Ishikawa (cell line): Measurements from ENCODE around the gene MLLT6.

Experiments used
- EP300 ChIP-seq: IDR thresholded peaks from 2 replicates; pipeline ENCODE4 v1.6.1; 2012; ENCODE audit warnings: borderline replicate concordance
- YY1 ChIP-seq: IDR thresholded peaks from 2 replicates; pipeline ENCODE4 v1.6.1; 2012; ENCODE audit warnings: low read depth

- no peak for TF ChIP-seq YY1
- TF ChIP-seq EP300: no peak
Measured at GRCh38 chr17:38729886-38730525, 24.9 kb downstream of the MLLT6 start, which contains the start of gene CISD3.
